SH-SY5Y (cell line): Measurements from ENCODE around the gene DPPA5.

Experiments
- GATA2 ChIP-seq: IDR thresholded peaks from 2 replicates; pipeline ENCODE4 v1.6.1; 2011; ENCODE audit warnings: mild to moderate bottlenecking, low read depth, low read length
- GATA3 ChIP-seq: IDR thresholded peaks from 2 replicates; pipeline ENCODE4 v1.6.1; 2011; ENCODE audit warnings: low read depth, mild to moderate bottlenecking, low read length, moderate library complexity

DNA sequence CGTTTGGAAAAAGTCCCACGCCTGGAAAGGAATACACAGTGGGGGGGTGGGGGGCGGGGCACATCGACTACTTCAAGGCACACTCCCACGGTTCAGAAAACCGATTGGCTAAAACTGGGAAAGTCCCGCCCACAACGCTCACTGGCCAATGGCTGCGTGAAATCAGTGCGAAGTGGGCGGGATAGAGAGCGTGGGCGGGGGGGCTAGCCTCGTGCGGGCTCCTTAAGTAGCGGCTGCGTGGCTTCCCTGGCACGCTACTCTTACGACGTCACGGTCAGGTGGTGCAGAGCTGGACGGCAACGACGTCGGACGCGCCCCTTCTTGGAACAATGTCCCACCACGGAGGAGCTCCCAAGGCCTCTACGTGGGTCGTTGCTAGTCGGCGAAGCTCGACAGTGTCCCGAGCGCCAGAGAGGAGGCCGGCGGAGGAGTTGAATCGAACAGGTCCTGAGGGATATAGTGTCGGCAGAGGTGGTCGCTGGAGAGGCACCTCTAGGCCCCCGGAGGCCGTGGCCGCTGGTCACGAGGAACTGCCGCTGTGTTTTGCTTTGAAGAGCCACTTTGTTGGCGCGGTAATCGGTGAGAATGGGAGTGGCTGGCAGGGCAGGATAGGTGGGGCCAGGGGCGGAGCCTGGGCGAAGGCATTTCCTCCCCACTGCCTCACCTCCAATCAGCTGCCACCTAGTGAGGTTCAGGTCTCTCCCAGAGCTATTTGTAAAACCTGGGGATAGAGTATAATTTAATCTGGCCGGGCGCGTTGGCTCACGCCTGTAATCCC, 40.7 kb upstream of the DPPA5 start, which contains the start of gene DDX43:
- no peak for TF ChIP-seq GATA2
- TF ChIP-seq GATA3, result no peak
